Measurements from ENCODE around the gene KAZN.

GRCh38 chr1:14955976-14956375 lies 357.5 kb downstream of the KAZN start:
- TF ChIP-seq EZH2 (optimal IDR thresholded peaks at IDR 0.05; ENCODE audit: low read depth, low read length) (no peak), CTCF (IDR thresholded peaks at IDR 0.05; ENCODE audit: low read length) (no peak), EZH2phosphoT487 (IDR thresholded peaks at IDR 0.05; ENCODE audit: low read length) (no peak)

All from MM.1S (cell line).